Measurements from ENCODE around the gene AGBL1.

- TF ChIP-seq CTCF (IDR thresholded peaks at IDR 0.05) = no peak
- no peak for TF ChIP-seq POLR2A (IDR thresholded peaks at IDR 0.05)
Measured at GRCh38 chr15:86556396-86557017, 476.8 kb downstream of the AGBL1 start.

All from heart left ventricle (tissue), 13 donors.